ENCODE measurements around the gene IQCC.

IQCC gene

GRCh38 chr1:32195972-32196823 is 9.3 kb upstream of the IQCC start:
- no peak for FAIRE-seq

GRCh38 chr1:32197074-32197473 is 8.4 kb upstream of the IQCC start:
- no peak for FAIRE-seq

- no peak for FAIRE-seq
These were observed 7.6 kb upstream of the IQCC start for GRCh38 chr1:32197837-32198236.

GRCh38 chr1:32198237-32199042 is 7.0 kb upstream of the IQCC start:
- FAIRE-seq = no peak

GRCh38 chr1:32199043-32199716 is 6.3 kb upstream of the IQCC start:
- no peak for FAIRE-seq

GRCh38 chr1:32199717-32200072 is 5.8 kb upstream of the IQCC start:
- no peak for FAIRE-seq

GRCh38 chr1:32200226-32201010 is 5.1 kb upstream of the IQCC start, which contains the start of gene CCDC28B:
CCDC28B (plus strand) TSS chr1:32200595; CDS start chr1:32201936, 1,341 bp downstream.
- peak; percentile 93 for FAIRE-seq

- FAIRE-seq = no peak
These were observed 4.2 kb upstream of the IQCC start for GRCh38 chr1:32201011-32201855.

- FAIRE-seq = no peak
These were observed 519 bp upstream of the IQCC start for GRCh38 chr1:32204943-32205361.

- no peak for FAIRE-seq
These were observed 3.0 kb downstream of the IQCC start for GRCh38 chr1:32208469-32208868.

- no peak for FAIRE-seq
These were observed 3.4 kb downstream of the IQCC start, which contains the start of gene DCDC2B for GRCh38 chr1:32208891-32209328. DCDC2B (plus strand) TSS chr1:32209089; CDS start chr1:32209094, 5 bp downstream.

GRCh38 chr1:32215629-32216480 is 10.4 kb downstream of the IQCC start:
- FAIRE-seq = peak; percentile 76

- FAIRE-seq = no peak
These were observed 11.1 kb downstream of the IQCC start for GRCh38 chr1:32216566-32216965.

GRCh38 chr1:32219022-32219421 is 13.6 kb downstream of the IQCC start:
- FAIRE-seq = no peak

- FAIRE-seq = no peak
These were observed 15.5 kb downstream of the IQCC start for GRCh38 chr1:32220746-32221580.

GRCh38 chr1:32221581-32221979 is 16.1 kb downstream of the IQCC start:
- FAIRE-seq = no peak

- peak; percentile 57 for FAIRE-seq
These were observed 16.7 kb downstream of the IQCC start, which contains the start of the genes EIF3I and TMEM234 for GRCh38 chr1:32221980-32222755. EIF3I (plus strand) TSS chr1:32222407; CDS start chr1:32222442, 35 bp downstream. TMEM234 (minus strand) TSS chr1:32222353; CDS start chr1:32222322, 31 bp downstream.

- no peak for FAIRE-seq
These were observed 18.2 kb downstream of the IQCC start for GRCh38 chr1:32223683-32224082.
